Central memory CD4-positive, alpha-beta T cell (primary cell): ENCODE measurements around the gene CYP2C8.
"Not testable (repeated sequence)": the region's sequence is repeated elsewhere in the genome, so short reads cannot be mapped to it uniquely, and the experiment has no call there.

Experiments used
- DNase-seq: peaks from one replicate; pipeline ENCODE4 v3.0.0; 2022
- total RNA-seq, 3 experiments: gene quantifications; one replicate each; lab custom pipeline; 2026; lab: John Stamatoyannopoulos, UW

Gene CYP2C8
- 0 to 0.39 (median 0.16) reads per million in 3 experiments for total RNA-seq

- no peak for DNase-seq
Measured at GRCh38 chr10:95069286-95069685, at the start of gene CYP2C8. CYP2C8 (minus strand) TSS chr10:95069497; CDS start chr10:95069402, 95 bp downstream.

GRCh38 chr10:95116869-95117269 is 47.6 kb upstream of the CYP2C8 start:
- DNase-seq, result no peak

- DNase-seq, result not testable (repeated sequence)
Measured at GRCh38 chr10:95110823-95111222, 41.5 kb upstream of the CYP2C8 start.

GRCh38 chr10:95097805-95098204 is 28.5 kb upstream of the CYP2C8 start:
- no peak for DNase-seq

- DNase-seq, result no peak
Measured at GRCh38 chr10:95096143-95096542, 26.8 kb upstream of the CYP2C8 start.

GRCh38 chr10:95079626-95080025 is 10.3 kb upstream of the CYP2C8 start:
- DNase-seq, result not testable (repeated sequence)

GRCh38 chr10:95077556-95077955 is 8.3 kb upstream of the CYP2C8 start:
- no peak for DNase-seq

- no peak for DNase-seq
Measured at GRCh38 chr10:95071107-95071660, 1.9 kb upstream of the CYP2C8 start.

GRCh38 chr10:95064125-95064524 is 5.2 kb downstream of the CYP2C8 start:
- DNase-seq, result not testable (repeated sequence)

- no peak for DNase-seq
Measured at GRCh38 chr10:95056744-95057363, 12.4 kb downstream of the CYP2C8 start.

GRCh38 chr10:95049919-95050318 is 19.4 kb downstream of the CYP2C8 start:
- no peak for DNase-seq

- no peak for DNase-seq
Measured at GRCh38 chr10:95048206-95048605, 21.1 kb downstream of the CYP2C8 start.

GRCh38 chr10:95039281-95039680 is 30.0 kb downstream of the CYP2C8 start:
- no peak for DNase-seq

- no peak for DNase-seq
Measured at GRCh38 chr10:95035332-95036295, 33.7 kb downstream of the CYP2C8 start.

GRCh38 chr10:95034401-95034800 is 34.9 kb downstream of the CYP2C8 start:
- DNase-seq, result no peak

- no peak for DNase-seq
Measured at GRCh38 chr10:95031656-95032055, 37.6 kb downstream of the CYP2C8 start.

- no peak for DNase-seq
Measured at GRCh38 chr10:95026461-95026860, 42.8 kb downstream of the CYP2C8 start.

GRCh38 chr10:94997741-94998174 is 71.5 kb downstream of the CYP2C8 start:
- no peak for DNase-seq

- DNase-seq, result no peak
Measured at GRCh38 chr10:94992811-94993210, 76.5 kb downstream of the CYP2C8 start.

- no peak for DNase-seq
Measured at GRCh38 chr10:94991243-94991888, 77.9 kb downstream of the CYP2C8 start.

GRCh38 chr10:94989192-94989591 is 80.1 kb downstream of the CYP2C8 start:
- no peak for DNase-seq
